GM10266 (cell line): Measurements from ENCODE around the gene GLRA1.

Source experiments
- DNase-seq: peaks from one replicate; pipeline ENCODE4 v3.0.0; 2012; ENCODE audit errors: extremely low spot score
- CTCF ChIP-seq: IDR thresholded peaks from 2 replicates; pipeline ENCODE4 v1.5.1; 2012; ENCODE audit warnings: mild to moderate bottlenecking, low read depth; ENCODE audit not compliant: control insufficient read depth, insufficient read depth; ENCODE audit errors: missing control alignments

Gene GLRA1

GRCh38 chr5:151905557-151905961 is 19.1 kb downstream of the GLRA1 start:
- TF ChIP-seq CTCF = no peak
- no peak for DNase-seq

- no peak for TF ChIP-seq CTCF
- no peak for DNase-seq
Measured at GRCh38 chr5:151904909-151905308, 19.7 kb downstream of the GLRA1 start.

- no peak for TF ChIP-seq CTCF
- no peak for DNase-seq
Measured at GRCh38 chr5:151904127-151904526, 20.5 kb downstream of the GLRA1 start.

- DNase-seq = peak; percentile 56
- no peak for TF ChIP-seq CTCF
Measured at GRCh38 chr5:151903243-151903653, 21.4 kb downstream of the GLRA1 start.

GRCh38 chr5:151902215-151902614 is 22.4 kb downstream of the GLRA1 start:
- DNase-seq = peak; percentile 20
- TF ChIP-seq CTCF = no peak

GRCh38 chr5:151901611-151902010 is 23.0 kb downstream of the GLRA1 start:
- no peak for DNase-seq
- TF ChIP-seq CTCF = no peak

- no peak for TF ChIP-seq CTCF
- no peak for DNase-seq
Measured at GRCh38 chr5:151900891-151901290, 23.8 kb downstream of the GLRA1 start.
